ENCODE results near the gene HAND1. TPM values are rescaled to one million over a fixed set of nuclear protein-coding genes. Genes with fewer than 3 reads are reported as not detected.

Gene HAND1
- total and polyA plus RNA-seq, 12 donors, result 0.94 to 6.8 (median 2.4) TPM; not detected in 5

GRCh38 chr5:154430961-154431630, 46.9 kb downstream of the HAND1 start:
- WGBS, 4 donors, result 87 to 91% (median 90%) methylated on average over 4 of the region's 4 CpGs
- Histone ChIP-seq H3K36me3 (replicated peaks in 1 of 2) (no peaks in the 10 kb centered on the region), H3K9me3 (replicated peaks in 1 of 3) (no peaks in the 10 kb centered on the region), H3K4me1 (replicated peaks in 1 of 2) (no peaks in the 10 kb centered on the region), H3K27me3 (no peaks in the 10 kb centered on the region), H3K27ac (no peak overlapping the region), H3K4me3 (no peak overlapping the region)
- no peak for DNase-seq
- intact Hi-C loops (cut with DNase I), result no loop called here
- TF ChIP-seq CTCF (IDR thresholded peaks at IDR 0.05), result no peak

GRCh38 chr5:154430466-154430865, 47.6 kb downstream of the HAND1 start:
- Histone ChIP-seq H3K36me3 (replicated peaks in 1 of 2) (no peaks in the 10 kb centered on the region), H3K4me1 (replicated peaks in 1 of 2) (no peaks in the 10 kb centered on the region), H3K4me3 (no peak overlapping the region), H3K9me3 (replicated peaks in 1 of 3) (no peaks in the 10 kb centered on the region), H3K27me3 (no peaks in the 10 kb centered on the region), H3K27ac (no peak overlapping the region)
- intact Hi-C loops (cut with DNase I), result no loop called here
- TF ChIP-seq CTCF (IDR thresholded peaks at IDR 0.05) (no peak), POLR2A (IDR thresholded peaks at IDR 0.05) (no peak)
- no peak for DNase-seq
- WGBS, 4 donors, result 80 to 91% (median 88%) methylated on average over 1 to 4 of the region's 4 CpGs

- Histone ChIP-seq H3K27me3 (no peaks in the 10 kb centered on the region), H3K4me3 (no peak overlapping the region), H3K36me3 (replicated peaks in 1 of 2) (no peaks in the 10 kb centered on the region), H3K9me3 (replicated peaks in 1 of 3) (no peaks in the 10 kb centered on the region), H3K27ac (no peak overlapping the region), H3K4me1 (replicated peaks in 1 of 2) (no peaks in the 10 kb centered on the region)
- no peak for TF ChIP-seq POLR2A (IDR thresholded peaks at IDR 0.05)
- no peak for TF ChIP-seq CTCF (IDR thresholded peaks at IDR 0.05)
- WGBS, 4 donors, result 97 to 100% (median 99%) methylated on average over 1 of the region's 1 CpG
- intact Hi-C loops (cut with DNase I), result no loop called here
- DNase-seq, result no peak
Measured at GRCh38 chr5:154429341-154429740, 48.7 kb downstream of the HAND1 start.

GRCh38 chr5:154428208-154428607, 49.8 kb downstream of the HAND1 start:
- H3K9me3 ChIP-seq (replicated peaks in 1 of 3), result no peaks in the 10 kb centered on the region
- no peaks in the 10 kb centered on the region for H3K4me1 ChIP-seq (replicated peaks in 1 of 2)
- H3K4me3 ChIP-seq, result no peak overlapping the region
- intact Hi-C loops (cut with DNase I), result no loop called here
- DNase-seq, result no peak
- no peaks in the 10 kb centered on the region for H3K36me3 ChIP-seq (replicated peaks in 1 of 2)
- 92 to 96% (median 94%) methylated on average over 3 of the region's 3 CpGs for WGBS, 4 donors
- H3K27ac ChIP-seq, result no peak overlapping the region
- TF ChIP-seq CTCF (IDR thresholded peaks at IDR 0.05), result no peak
- no peak for TF ChIP-seq POLR2A (IDR thresholded peaks at IDR 0.05)
- no peaks in the 10 kb centered on the region for H3K27me3 ChIP-seq

Other genes with a start within 250 kb of the HAND1 start
- gene SAP30L, start 32.2 kb downstream of the HAND1 start, total RNA-seq, result 10 to 100 TPM; 22.5 to 42.2 (median 34.2) TPM
- 10 to 100 TPM; 36.2 to 65.1 (median 44.8) TPM for gene SAP30L, start 32.2 kb downstream of the HAND1 start, polyA plus RNA-seq

Measured in adrenal gland (tissue), 12 donors.